ENCODE data around the gene MLF1.
A peak's percentile ranks its signal among the peaks of the same experiment; 100 is the strongest.
"Not testable (repeated sequence)": the region's sequence is repeated elsewhere in the genome, so short reads cannot be mapped to it uniquely, and the experiment has no call there.

MLF1 gene

GRCh38 chr3:158570999-158571702 lies at the start of gene MLF1:
Gene MLF1 (plus strand): TSS chr3:158571194. CDS start chr3:158571301, 107 bp downstream.
- DNase-seq: peak; percentile 82 to 85

- DNase-seq: no peak
Measured at GRCh38 chr3:158522221-158523136, 48.5 kb upstream of the MLF1 start.

GRCh38 chr3:158528076-158528674 lies 42.8 kb upstream of the MLF1 start:
- DNase-seq: no peak

DNA sequence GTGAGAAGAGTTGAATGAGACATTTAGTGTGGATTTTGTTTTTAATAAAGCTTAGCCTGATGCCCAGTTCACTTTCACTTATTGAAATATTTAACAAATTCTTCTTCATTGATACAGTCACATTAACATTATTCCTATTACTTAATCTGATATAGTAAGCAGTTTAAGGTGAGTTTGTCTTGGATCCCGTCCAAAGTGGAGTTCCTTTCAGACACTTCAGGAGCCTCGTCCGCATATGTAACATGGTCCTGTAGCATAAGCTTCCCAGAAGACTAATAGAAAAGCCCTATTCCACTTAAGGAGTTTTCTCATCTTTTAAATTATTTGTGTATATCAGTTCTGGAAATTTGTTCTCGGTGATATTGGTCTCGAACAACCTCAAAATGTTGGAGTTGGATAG lies 39.7 kb upstream of the MLF1 start:
- no peak for DNase-seq

GRCh38 chr3:158532099-158532734 lies 38.8 kb upstream of the MLF1 start:
- peak; percentile 12 to 40 for DNase-seq

GRCh38 chr3:158535918-158536317 lies 35.1 kb upstream of the MLF1 start:
- DNase-seq: no peak

DNA sequence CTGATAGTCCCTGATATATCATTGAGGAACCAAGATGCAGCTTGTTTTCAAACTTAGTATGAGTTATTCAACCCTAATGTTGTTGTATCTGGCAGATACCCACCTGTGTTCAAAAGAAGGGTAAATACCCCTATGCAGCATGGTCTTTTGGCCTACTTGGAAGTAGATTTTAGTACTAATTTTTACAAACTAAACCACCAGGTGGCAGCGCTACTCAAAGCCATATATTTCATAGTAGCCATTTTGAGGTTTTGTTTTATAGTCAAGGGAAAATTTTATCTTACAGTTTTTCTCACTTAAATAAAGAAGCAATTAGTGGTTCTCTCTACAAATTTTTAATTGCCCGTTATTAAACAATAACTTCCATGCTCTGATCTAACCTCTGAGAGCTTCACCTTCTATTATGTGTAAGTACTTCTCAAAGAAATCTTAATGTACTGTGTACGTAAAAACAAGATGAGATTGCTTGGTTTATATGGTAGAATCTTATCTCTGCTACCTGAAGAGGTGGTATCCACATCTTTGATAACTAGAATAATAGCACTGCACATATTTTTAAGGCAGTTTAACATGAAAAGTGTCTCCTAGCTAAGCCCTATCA lies 31.5 kb upstream of the MLF1 start:
- peak; percentile 29 to 78 for DNase-seq

DNA sequence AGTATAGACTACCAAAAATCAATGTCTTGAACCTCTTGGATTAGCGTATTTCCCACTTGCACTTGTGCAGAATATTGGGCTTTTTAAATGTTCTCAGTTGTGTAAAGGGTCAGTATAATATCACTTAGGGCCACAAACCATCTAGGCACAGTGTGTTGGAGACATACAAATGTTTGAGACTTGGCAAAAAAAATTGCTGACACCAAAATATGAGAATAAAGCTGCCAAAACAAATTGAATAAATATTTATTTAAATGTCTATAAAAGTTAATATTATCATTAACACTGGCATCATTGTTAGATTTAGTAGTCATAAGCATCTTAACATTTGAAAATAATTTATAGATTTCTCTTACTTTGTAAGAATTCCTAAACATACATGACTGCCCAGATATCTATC lies 30.9 kb upstream of the MLF1 start:
- DNase-seq: no peak

DNA sequence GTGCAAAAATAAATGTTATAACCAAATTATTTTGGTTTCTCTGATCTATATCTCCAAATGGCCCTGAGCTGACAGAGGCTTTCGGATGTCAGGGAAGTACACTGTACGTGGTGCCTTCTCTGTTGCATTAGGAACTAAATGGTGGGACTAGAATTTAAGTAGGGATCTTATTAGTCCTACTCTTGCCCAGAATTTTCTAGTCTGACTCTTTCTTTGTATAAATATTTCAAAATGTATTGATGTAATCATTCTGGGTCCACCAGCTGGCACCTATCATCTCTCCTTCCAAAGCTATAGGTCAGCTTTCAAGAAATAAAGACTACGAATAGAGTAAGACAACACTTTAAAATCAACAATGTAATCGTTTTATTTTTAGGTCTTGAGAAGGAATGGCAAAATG lies 22.3 kb upstream of the MLF1 start:
- no peak for DNase-seq

GRCh38 chr3:158549938-158550337 lies 21.1 kb upstream of the MLF1 start:
- DNase-seq: not testable (repeated sequence)

DNA sequence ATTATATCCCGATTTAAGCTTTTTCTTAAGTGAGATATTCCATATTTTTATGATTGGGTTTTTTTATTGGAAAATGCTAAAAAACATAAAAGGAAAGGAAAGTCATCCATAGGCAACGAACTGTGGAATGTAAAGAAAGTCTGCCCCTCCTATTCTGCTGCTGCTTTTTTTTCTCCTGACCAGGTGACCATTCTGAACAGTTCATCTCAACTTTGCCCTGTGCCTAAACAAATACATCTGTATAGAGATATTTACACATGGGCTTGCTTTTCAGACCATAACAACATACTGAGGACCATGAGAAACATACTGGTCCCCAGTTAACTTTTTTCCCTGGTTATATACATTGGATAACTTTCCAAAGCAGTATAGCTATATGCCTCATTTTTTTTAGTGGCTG lies 18.9 kb upstream of the MLF1 start:
- DNase-seq: no peak

GRCh38 chr3:158559504-158559903 lies 11.5 kb upstream of the MLF1 start:
- DNase-seq: no peak

GRCh38 chr3:158560979-158561378 lies 10.0 kb upstream of the MLF1 start:
- no peak for DNase-seq

- no peak for DNase-seq
Measured at GRCh38 chr3:158562674-158563073, 8.3 kb upstream of the MLF1 start.

DNA sequence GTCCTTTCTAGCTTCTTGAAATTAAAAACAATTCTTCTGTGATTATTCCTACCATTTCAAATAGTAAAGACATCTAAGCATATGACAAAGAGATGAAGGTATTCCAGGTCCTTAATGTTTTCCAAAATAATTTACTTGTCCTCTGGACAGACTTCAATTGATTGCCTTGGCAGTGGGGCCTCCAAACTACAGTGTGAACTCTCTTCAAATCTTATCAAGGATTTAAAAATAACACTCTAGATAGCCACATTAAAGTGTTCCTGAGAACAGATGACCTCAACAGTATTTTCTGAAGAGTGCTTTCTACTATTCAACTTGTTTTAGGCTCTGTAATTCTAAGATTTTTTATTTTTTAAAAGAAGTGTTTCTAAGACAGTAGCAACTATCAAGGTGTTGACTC lies 7.9 kb upstream of the MLF1 start:
- no peak for DNase-seq

DNA sequence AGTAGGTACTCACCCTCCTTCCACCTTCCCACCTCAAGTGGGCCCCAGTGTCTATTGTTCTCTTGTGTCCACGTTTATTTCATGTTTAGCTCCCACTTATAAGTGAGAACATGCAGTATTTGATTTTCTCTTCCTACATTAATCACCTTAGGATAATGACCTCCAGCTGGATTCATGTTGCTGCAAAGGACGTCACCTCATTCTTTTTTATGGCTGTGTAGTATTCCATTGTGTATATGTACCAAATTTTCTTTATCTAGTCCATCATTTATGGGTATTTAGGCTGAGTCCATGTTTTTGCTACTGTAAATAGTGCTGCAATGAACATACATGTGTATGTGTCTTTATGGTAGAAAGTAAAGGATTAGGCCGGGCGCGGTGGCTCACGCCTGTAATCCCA lies 5.9 kb upstream of the MLF1 start:
- no peak for DNase-seq

DNA sequence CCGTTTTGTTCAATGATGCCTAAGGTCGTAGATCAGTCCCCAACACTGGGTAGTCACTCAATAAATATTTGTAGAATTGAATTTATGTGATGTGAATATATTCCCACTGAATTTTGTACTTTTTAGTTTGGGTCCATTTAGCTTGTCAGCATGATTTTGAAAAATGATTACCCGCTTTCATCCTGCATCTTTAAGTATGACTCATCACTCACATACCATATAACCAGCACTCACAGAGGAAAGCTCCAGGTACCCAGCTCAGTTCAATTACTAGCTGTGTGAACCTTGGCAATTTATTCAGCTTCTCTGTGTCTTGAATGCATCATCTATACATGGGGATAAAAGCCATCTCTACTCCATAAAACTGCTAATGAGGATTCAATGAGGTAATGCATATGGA lies 2.2 kb upstream of the MLF1 start:
- no peak for DNase-seq

DNA sequence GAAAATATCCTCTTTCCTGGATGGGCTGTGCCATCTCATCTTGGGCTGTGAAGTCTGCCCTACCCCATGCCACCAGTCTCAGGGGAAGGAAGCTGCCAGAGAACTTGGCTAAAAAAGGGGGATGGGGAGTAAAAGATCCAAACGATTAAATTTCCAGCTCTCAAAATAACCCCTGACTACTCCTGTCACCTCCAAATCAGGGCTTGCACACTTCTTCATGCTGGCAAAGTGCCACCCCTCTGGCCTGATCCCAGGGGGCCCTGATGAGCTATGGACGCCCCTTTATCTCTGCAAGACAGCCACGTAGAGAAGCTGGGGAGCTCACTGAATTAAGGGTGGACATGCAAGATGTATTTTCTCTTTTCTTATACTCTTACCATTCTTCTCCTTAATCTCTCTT lies 1.2 kb upstream of the MLF1 start:
- DNase-seq: no peak

- DNase-seq: no peak
Measured at GRCh38 chr3:158571969-158572765, 1.2 kb downstream of the MLF1 start.

DNA sequence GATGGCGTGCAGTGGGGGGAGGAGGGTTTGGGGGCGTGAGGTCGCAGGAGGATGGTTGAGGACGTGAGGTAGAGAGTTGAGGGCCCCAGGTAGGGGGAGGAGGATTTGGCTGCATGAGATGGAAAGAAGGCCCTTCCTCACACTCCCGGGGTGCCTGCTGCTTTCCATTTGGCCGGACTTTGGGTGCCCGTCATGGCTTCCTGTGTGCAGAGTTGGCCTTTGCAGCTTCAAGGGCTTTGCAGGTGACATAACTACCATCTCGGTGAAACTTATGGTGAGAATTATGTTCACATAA lies 1.7 kb downstream of the MLF1 start:
- no peak for DNase-seq

DNA sequence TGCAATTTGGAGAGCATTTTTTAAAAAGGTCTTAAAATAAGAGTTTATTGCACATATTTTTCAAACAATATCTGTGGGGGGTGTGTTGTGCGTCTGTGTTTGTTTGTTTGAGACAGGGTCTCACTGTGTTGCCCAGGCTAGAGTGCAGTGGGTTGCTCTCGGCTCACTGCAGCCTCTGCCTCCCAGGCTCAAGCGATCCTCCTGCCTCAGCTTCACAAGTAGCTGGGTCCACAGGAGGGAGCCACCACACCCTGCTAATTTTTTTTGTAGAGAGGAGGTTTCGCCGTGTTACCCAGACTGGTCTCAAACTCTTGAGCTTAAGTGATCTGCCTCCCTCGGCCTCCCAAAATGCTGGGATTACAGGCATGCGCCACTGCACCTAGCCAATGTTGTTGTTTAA lies 2.7 kb downstream of the MLF1 start:
- DNase-seq: no peak

GRCh38 chr3:158574646-158575045 lies 3.7 kb downstream of the MLF1 start:
- DNase-seq: no peak

Data from inflammatory macrophage treated with lipopolysaccharide for 1 hour (primary cell).